ENCODE results near the gene ALOX5. TPM values are rescaled to one million over a fixed set of nuclear protein-coding genes. Genes with fewer than 3 reads are reported as not detected.

Gene ALOX5
- total RNA-seq, 1 donor from 2014 or later: 181 TPM

DNA sequence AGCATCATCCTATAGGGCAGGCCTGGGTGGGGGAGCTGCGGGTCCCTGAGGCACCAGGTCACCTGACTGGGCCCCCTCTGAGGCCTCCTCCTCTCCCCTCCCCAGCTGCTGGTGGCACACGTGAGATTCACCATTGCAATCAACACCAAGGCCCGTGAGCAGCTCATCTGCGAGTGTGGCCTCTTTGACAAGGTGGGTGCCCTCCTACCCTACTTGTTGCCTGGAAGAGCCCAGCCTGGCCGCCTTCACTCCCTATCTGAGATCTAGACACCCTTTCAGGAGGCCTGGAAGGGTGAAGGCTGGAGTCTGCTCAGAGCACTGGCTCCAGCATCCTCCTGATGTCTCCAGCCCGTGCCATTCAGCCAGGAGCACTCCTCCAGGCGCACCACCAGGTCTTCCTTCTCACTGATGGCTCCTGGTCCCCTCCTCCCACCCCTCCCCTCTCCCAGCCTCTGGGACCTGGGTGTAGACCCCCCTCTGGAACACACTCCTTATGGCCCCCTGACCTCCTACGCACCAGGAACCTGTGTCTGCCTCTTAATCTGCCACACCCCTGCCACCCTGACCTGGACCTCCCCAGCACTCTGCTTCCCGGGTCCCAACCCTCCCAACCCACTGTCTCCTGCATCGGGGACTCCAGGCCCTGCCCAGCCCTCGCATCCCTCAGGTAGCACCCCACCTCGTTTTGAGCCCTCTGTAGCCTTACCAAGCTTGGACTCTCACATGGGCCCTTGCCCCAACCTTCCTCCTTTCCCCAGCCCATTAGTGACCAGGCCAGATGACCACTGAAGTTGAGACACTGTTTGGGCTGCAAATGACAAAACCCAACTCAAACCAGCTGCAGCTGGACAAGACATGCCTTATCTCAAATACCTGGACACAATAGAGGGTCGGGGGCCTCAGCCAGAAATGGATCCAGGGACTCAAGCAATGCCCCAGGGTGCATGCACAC is 67.5 kb downstream of the ALOX5 start:
- Mint-ChIP-seq H3K9me3 (no peaks in the 10 kb centered on the region), H3K36me3 (ENCODE audit: low read depth) (peaks cover 68% of the 10 kb centered on the region), H3K4me3 (no peak overlapping the region), H3K4me1 (peaks cover 14% of the 10 kb centered on the region), H3K27ac (peak overlapping the region; percentile 32), H3K27me3 (no peaks in the 10 kb centered on the region)
- ChIA-PET CTCF (no interaction called here), POLR2A (interaction anchor here (0.9 kb wide), 1 partner anchor 191 kb away, joined by 3 read pairs; no protein-coding TSS in a partner anchor)
- ATAC-seq (ENCODE audit: low read depth) (no peak), DNase-seq (no peak)
- intact Hi-C loops (cut with micrococcal nuclease): no loop called here
- TF ChIP-seq, protein P1, sequence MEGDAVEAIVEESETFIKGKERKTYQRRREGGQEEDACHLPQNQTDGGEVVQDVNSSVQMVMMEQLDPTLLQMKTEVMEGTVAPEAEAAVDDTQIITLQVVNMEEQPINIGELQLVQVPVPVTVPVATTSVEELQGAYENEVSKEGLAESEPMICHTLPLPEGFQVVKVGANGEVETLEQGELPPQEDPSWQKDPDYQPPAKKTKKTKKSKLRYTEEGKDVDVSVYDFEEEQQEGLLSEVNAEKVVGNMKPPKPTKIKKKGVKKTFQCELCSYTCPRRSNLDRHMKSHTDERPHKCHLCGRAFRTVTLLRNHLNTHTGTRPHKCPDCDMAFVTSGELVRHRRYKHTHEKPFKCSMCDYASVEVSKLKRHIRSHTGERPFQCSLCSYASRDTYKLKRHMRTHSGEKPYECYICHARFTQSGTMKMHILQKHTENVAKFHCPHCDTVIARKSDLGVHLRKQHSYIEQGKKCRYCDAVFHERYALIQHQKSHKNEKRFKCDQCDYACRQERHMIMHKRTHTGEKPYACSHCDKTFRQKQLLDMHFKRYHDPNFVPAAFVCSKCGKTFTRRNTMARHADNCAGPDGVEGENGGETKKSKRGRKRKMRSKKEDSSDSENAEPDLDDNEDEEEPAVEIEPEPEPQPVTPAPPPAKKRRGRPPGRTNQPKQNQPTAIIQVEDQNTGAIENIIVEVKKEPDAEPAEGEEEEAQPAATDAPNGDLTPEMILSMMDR (IDR thresholded peaks at IDR 0.05): no peak

DNA sequence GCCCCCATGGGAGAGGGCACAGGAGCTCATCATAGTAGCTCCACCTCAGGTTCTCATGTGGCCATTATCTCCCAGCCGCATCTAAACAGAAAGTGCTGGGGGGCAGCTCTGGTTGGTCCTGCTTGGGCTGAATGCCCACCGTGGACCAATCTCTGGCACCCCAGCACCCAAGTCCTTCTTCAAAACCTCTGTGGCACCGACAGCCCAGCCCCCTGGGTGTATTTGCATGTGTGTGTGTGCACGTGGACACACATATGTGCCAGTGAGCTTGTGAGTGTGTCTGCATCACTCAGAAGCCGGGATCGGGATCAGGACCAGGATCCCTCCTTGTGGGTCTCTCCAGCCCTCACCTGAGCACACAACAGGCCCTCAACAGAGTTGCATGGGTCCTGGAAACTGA is 68.2 kb downstream of the ALOX5 start:
- Mint-ChIP-seq H3K27ac (no peak overlapping the region), H3K27me3 (no peaks in the 10 kb centered on the region), H3K4me1 (peaks cover 10% of the 10 kb centered on the region), H3K4me3 (no peak overlapping the region), H3K36me3 (ENCODE audit: low read depth) (peaks cover 65% of the 10 kb centered on the region), H3K9me3 (no peaks in the 10 kb centered on the region)
- CTCF ChIA-PET: no interaction called here
- intact Hi-C loops (cut with micrococcal nuclease): no loop called here
- ATAC-seq (ENCODE audit: low read depth) (no peak), DNase-seq (no peak)
- POLR2A ChIA-PET: no interaction called here
- TF ChIP-seq, protein P1 (IDR thresholded peaks at IDR 0.05): no peak

DNA sequence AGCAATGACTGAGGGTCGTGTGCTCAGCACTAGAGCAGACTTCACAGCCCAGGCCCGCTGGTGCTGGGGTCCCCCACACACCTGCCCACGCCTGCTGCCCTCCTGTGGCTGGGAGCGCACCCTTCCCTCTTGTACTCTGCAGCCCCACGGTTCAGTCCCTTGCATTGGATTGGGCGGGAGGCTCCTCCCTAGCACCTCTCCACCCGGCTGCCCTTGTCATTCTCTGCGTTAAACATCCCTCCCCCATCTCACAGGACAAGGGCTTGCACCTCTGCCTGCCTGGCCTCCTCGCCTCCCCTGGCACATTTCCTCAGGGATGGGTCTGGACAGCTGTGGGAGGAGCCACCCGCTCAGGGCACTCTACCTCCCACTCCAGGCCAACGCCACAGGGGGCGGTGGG is 68.6 kb downstream of the ALOX5 start:
- peak; percentile 31 for ATAC-seq (ENCODE audit: low read depth)
- H3K27ac Mint-ChIP-seq: no peak overlapping the region

DNA sequence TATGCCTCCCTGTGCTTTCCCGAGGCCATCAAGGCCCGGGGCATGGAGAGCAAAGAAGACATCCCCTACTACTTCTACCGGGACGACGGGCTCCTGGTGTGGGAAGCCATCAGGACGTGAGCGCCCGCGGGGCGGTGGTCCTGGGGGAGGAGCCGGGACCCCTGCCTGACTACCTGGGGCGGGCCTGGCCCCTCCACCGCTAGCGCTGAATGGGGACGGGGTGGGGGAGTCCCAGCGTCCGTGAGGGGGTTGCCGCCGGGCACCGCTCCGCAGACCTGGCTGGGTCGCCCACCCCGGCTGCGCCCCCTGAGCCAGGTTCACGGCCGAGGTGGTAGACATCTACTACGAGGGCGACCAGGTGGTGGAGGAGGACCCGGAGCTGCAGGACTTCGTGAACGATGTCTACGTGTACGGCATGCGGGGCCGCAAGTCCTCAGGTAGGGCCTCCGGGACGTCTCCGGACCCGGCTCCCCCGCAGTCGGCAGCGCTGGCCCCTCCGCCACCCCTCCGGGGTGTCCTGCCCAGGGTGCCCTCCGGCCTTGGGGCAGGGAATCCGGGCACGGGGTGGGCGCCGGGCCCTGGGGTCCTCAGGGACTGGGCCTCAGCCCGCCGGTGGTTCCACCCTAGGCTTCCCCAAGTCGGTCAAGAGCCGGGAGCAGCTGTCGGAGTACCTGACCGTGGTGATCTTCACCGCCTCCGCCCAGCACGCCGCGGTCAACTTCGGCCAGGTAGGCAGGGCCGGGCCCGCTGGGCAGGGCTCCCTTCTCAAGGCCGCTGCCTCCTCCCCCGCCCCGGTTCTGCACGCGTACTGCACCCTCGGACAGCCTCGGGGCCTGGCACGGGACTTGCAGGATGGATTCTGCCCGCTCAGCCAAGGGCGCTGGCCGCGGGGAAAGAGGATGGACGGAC is 69.3 kb downstream of the ALOX5 start:
- ChIA-PET POLR2A (no interaction called here), CTCF (no interaction called here)
- intact Hi-C loops (cut with micrococcal nuclease): no loop called here
- Mint-ChIP-seq H3K4me3 (no peak overlapping the region), H3K27me3 (no peaks in the 10 kb centered on the region), H3K27ac (no peak overlapping the region), H3K36me3 (ENCODE audit: low read depth) (peaks cover 60% of the 10 kb centered on the region), H3K4me1 (no peaks in the 10 kb centered on the region), H3K9me3 (no peaks in the 10 kb centered on the region)
- no peak for DNase-seq
- TF ChIP-seq, protein P1 (IDR thresholded peaks at IDR 0.05): no peak
- no peak for ATAC-seq (ENCODE audit: low read depth)

More for the DNA sequence above, 68.6 kb downstream of the ALOX5 start:
- TF ChIP-seq, protein P1 (IDR thresholded peaks at IDR 0.05): no peak
- CTCF ChIA-PET: no interaction called here
- DNase-seq: no peak
- H3K4me1 Mint-ChIP-seq: peaks cover 7% of the 10 kb centered on the region
- no peaks in the 10 kb centered on the region for H3K9me3 Mint-ChIP-seq
- H3K36me3 Mint-ChIP-seq (ENCODE audit: low read depth): peaks cover 65% of the 10 kb centered on the region
- intact Hi-C loops (cut with micrococcal nuclease): no loop called here
- POLR2A ChIA-PET: no interaction called here
- no peaks in the 10 kb centered on the region for H3K27me3 Mint-ChIP-seq
- H3K4me3 Mint-ChIP-seq: no peak overlapping the region

DNA sequence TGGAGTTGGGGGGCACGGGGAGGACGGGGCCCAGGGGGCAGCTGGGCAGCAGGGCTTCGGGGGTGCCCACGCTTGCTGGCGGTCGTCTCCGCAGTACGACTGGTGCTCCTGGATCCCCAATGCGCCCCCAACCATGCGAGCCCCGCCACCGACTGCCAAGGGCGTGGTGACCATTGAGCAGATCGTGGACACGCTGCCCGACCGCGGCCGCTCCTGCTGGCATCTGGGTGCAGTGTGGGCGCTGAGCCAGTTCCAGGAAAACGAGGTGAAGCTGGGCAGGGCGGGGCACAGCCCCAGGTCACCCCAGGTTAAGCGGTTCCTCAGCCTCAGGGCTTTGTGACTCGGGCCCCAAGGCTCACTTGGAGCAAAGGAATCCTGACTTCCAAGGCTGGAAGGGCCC is 70.0 kb downstream of the ALOX5 start:
- no peaks in the 10 kb centered on the region for H3K4me1 Mint-ChIP-seq
- ATAC-seq (ENCODE audit: low read depth) (no peak), DNase-seq (no peak)
- no peaks in the 10 kb centered on the region for H3K9me3 Mint-ChIP-seq
- ChIA-PET CTCF (no interaction called here), POLR2A (no interaction called here)
- no peak overlapping the region for H3K4me3 Mint-ChIP-seq
- intact Hi-C loops (cut with micrococcal nuclease): no loop called here
- no peak overlapping the region for H3K27ac Mint-ChIP-seq
- no peaks in the 10 kb centered on the region for H3K27me3 Mint-ChIP-seq
- TF ChIP-seq, protein P1 (IDR thresholded peaks at IDR 0.05): no peak
- peaks cover 54% of the 10 kb centered on the region for H3K36me3 Mint-ChIP-seq (ENCODE audit: low read depth)

Data from activated B cell treated with CpG ODN at 0.5 μM for 24 hours (primary cell).